SK-N-SH (cell line): ENCODE results near the gene MMP21. TPM values are rescaled to one million over a fixed set of nuclear protein-coding genes. Genes with fewer than 3 reads are reported as not detected.

Experiments
- CTCF ChIA-PET: fragments of 300-600, 350-600 bp; formaldehyde crosslinking; extraction: SDS; loops from one replicate; lab custom pipeline; 2021; lab: Yijun Ruan, JAX
- POLR2A ChIA-PET: fragments of 350-600 bp; sonication (Branson Sonifier 250); formaldehyde crosslinking; extraction: SDS; loops from one replicate; lab custom pipeline; 2020; ENCODE audit warnings: antibody characterized with exemption, inconsistent platforms; lab: Yijun Ruan, JAX
- DNase-seq: peaks from one replicate; pipeline ENCODE4 v3.0.0; 2012
- H2AFZ ChIP-seq: fragments of 200-600 bp; sonication (generic); 2 replicates; pipeline ENCODE4 v1.8.1; 2016; ENCODE audit warnings: antibody characterized with exemption, mild to moderate bottlenecking, low read depth
- H3F3A ChIP-seq: fragments of 200-600 bp; sonication (generic); replicated peaks from 2 replicates; pipeline ENCODE3; 2016; ENCODE audit warnings: antibody characterized with exemption, mild to moderate bottlenecking; ENCODE audit not compliant: insufficient read depth
- H3K27ac ChIP-seq, 2 experiments: fragments of 200-500 bp in 1 of 2; fragments of 200-600 bp in 1 of 2; sonication (Bioruptor generic) in 1 of 2; sonication (generic), shearing (Covaris generic) in 1 of 2; 2 replicates each; pipeline versions ENCODE4 v1.5.1 to v1.6.1; 2014 to 2016; ENCODE audit warnings: low read depth in 2 of 2, inconsistent platforms in 1 of 2, low read length in 1 of 2, mild to moderate bottlenecking in 1 of 2, mixed read lengths in 1 of 2
- H3K27me3 ChIP-seq: fragments of 200-600 bp; sonication (generic), shearing (Covaris generic); 2 replicates; pipeline ENCODE4 v1.6.1; 2016; ENCODE audit warnings: mixed run types; ENCODE audit not compliant: insufficient read depth
- H3K36me3 ChIP-seq, 2 experiments: fragments of 200-500 bp in 1 of 2; fragments of 200-600 bp in 1 of 2; sonication (Bioruptor generic) in 1 of 2; sonication (generic) in 1 of 2; replicated peaks in 1 of 2; 2 replicates each; pipeline versions ENCODE3 to v1.5.1; 2014 to 2016; ENCODE audit warnings: low read length in 1 of 2, mild to moderate bottlenecking in 1 of 2; ENCODE audit not compliant: insufficient read depth in 2 of 2, control insufficient read depth in 1 of 2
- H3K4me1 ChIP-seq, 2 experiments: fragments of 200-500 bp in 1 of 2; fragments of 200-600 bp in 1 of 2; sonication (Bioruptor generic) in 1 of 2; sonication (generic), shearing (Covaris generic) in 1 of 2; 2 replicates each; pipeline versions ENCODE4 v1.5.1 to v1.6.1; 2014 to 2016; ENCODE audit warnings: low read depth in 1 of 2, low read length in 1 of 2, mixed run types in 1 of 2; ENCODE audit not compliant: insufficient read depth in 2 of 2, control insufficient read depth in 1 of 2
- H3K4me2 ChIP-seq: fragments of 200-600 bp; sonication (generic), shearing (Covaris generic); 2 replicates; pipeline ENCODE4 v1.6.1; 2017; ENCODE audit warnings: mixed run types
- H3K4me3 ChIP-seq, 2 experiments: fragments of 200-500 bp in 1 of 2; fragments of 200-600 bp in 1 of 2; sonication (Bioruptor generic) in 1 of 2; sonication (generic), shearing (Covaris generic) in 1 of 2; 2 replicates each; pipeline versions ENCODE4 v1.5.1 to v1.8.1; 2014 to 2016; ENCODE audit warnings: low read depth in 2 of 2, inconsistent platforms in 1 of 2, low read length in 1 of 2, mild to moderate bottlenecking in 1 of 2, mixed read lengths in 1 of 2, moderate library complexity in 1 of 2
- H3K79me2 ChIP-seq: fragments of 200-600 bp; sonication (generic); 2 replicates; pipeline ENCODE4 v1.8.1; 2017; ENCODE audit warnings: mild to moderate bottlenecking; ENCODE audit not compliant: insufficient read depth
- H3K9ac ChIP-seq: fragments of 200-600 bp; sonication (generic); 2 replicates; pipeline ENCODE4 v1.6.1; 2017; ENCODE audit warnings: mixed run types
- H3K9me2 ChIP-seq: fragments of 200-600 bp; sonication (generic); 2 replicates; pipeline ENCODE4 v1.6.1; 2017; ENCODE audit warnings: mixed run types
- H3K9me3 ChIP-seq: fragments of 200-600 bp; sonication (generic); 2 replicates; pipeline ENCODE4 v1.6.1; 2017; ENCODE audit warnings: mixed run types, mild to moderate bottlenecking, moderate library complexity
- H4K20me1 ChIP-seq: fragments of 200-600 bp; sonication (generic); 2 replicates; pipeline ENCODE4 v1.6.1; 2017; ENCODE audit warnings: mild to moderate bottlenecking, mixed run types; ENCODE audit not compliant: insufficient read depth
- CTCF ChIP-seq: fragments of 200-600 bp; sonication (generic); IDR thresholded peaks from 2 replicates; pipeline ENCODE4 v1.6.1; 2017; ENCODE audit warnings: antibody characterized with exemption, mild to moderate bottlenecking, moderate library complexity
- EP300 ChIP-seq, 2 experiments: IDR thresholded peaks; 2 replicates each; pipeline versions ENCODE4 v1.4.0 to v1.6.1; 2012; ENCODE audit warnings: borderline replicate concordance in 1 of 2, low read depth in 1 of 2, low read length in 1 of 2
- EZH2phosphoT487 ChIP-seq: fragments of 200-600 bp; sonication (generic); IDR thresholded peaks from 2 replicates; pipeline ENCODE4 v1.6.1; 2017; ENCODE audit warnings: low read depth, mixed run types, mild to moderate bottlenecking, antibody characterized with exemption, moderate library complexity, borderline replicate concordance
- JUND ChIP-seq: IDR thresholded peaks from 2 replicates; pipeline ENCODE4 v1.4.0; 2012
- MAX ChIP-seq: IDR thresholded peaks from 2 replicates; pipeline ENCODE4 v1.4.0; 2012; ENCODE audit warnings: low read depth
- MEF2A ChIP-seq: IDR thresholded peaks from 2 replicates; pipeline ENCODE4 v1.4.0; 2012; ENCODE audit warnings: low read depth, borderline replicate concordance
- NRF1 ChIP-seq: IDR thresholded peaks from 2 replicates; pipeline ENCODE4 v1.6.1; 2012; ENCODE audit warnings: low read depth, mild to moderate bottlenecking, low read length
- REST ChIP-seq: IDR thresholded peaks from 2 replicates; pipeline ENCODE4 v1.6.1; 2012; ENCODE audit warnings: mild to moderate bottlenecking, low read depth, low read length, moderate library complexity
- SIN3A ChIP-seq: IDR thresholded peaks from 2 replicates; pipeline ENCODE4 v1.6.1; 2012; ENCODE audit warnings: low read depth, mild to moderate bottlenecking, low read length, moderate library complexity, borderline replicate concordance
- SMC3 ChIP-seq: IDR thresholded peaks from 2 replicates; pipeline ENCODE4 v1.6.1; 2012; ENCODE audit warnings: low read depth, low read length, improper control_type of control experiment
- TAF1 ChIP-seq: IDR thresholded peaks from 2 replicates; pipeline ENCODE4 v1.6.1; 2012; ENCODE audit warnings: low read depth, mild to moderate bottlenecking, low read length, moderate library complexity, borderline replicate concordance
- WGBS: methylation state at CpG from one replicate; pipeline ENCODE4 v1.1.6; 2017; ENCODE audit warnings: low lambda C conversion rate; 5-methylcytosine and 5-hydroxymethylcytosine counted together
- polyA plus RNA-seq, 3 experiments: library from polyadenylated mRNA; depleted of rRNA; stranded (reverse); fragments of >200 nt; gene quantifications; 2 replicates each; pipeline ENCODE4 v1.2.3, GENCODE V29; 2012

Gene MMP21
- polyA plus RNA-seq, 1 of the 3 experiments (the other 2 are of a cell fraction), result 0.02 TPM

- Histone ChIP-seq H3K79me2 (no peaks in the 10 kb centered on the region; the same call in 1 of the 2 replicates), H3K36me3 (peaks cover 75 to 89% of the 10 kb centered on the region in 2 experiments), H3F3A (no peaks in the 10 kb centered on the region), H3K4me1 (no peaks in the 10 kb centered on the region), H4K20me1 (no peaks in the 10 kb centered on the region), H2AFZ (no peak overlapping the region), H3K9me3 (no peaks in the 10 kb centered on the region), H3K4me2 (no peak overlapping the region), H3K4me3 (no peak overlapping the region), H3K9me2 (no peaks in the 10 kb centered on the region), H3K27ac (no peak overlapping the region), H3K27me3 (no peaks in the 10 kb centered on the region), H3K9ac (no peak overlapping the region)
- WGBS, result 83% methylated on average over 5 of the region's 5 CpGs
- DNase-seq, result no peak
- ChIA-PET POLR2A (interaction anchor here (0.6 kb wide), 1 partner anchor 897 kb away, joined by 5 read pairs; no protein-coding TSS in a partner anchor), CTCF (no interaction called here)
- TF ChIP-seq MEF2A, result no peak
- TF ChIP-seq NRF1, result no peak
- no peak for TF ChIP-seq EP300 (IDR thresholded peaks at IDR 0.05; ENCODE audit: borderline replicate concordance in 1 of 2, low read depth in 1 of 2, low read length in 1 of 2)
- TF ChIP-seq SMC3, result no peak
- TF ChIP-seq MAX, result no peak
- no peak for TF ChIP-seq SIN3A
- TF ChIP-seq JUND, result no peak
- TF ChIP-seq REST, result no peak
- TF ChIP-seq CTCF, result no peak
- TF ChIP-seq TAF1, result no peak
These were observed 19.4 kb downstream of the MMP21 start for GRCh38 chr10:125756196-125756595.

GRCh38 chr10:125747417-125747816, 28.2 kb downstream of the MMP21 start:
- WGBS, result 87% methylated on average over 5 of the region's 5 CpGs
- H3K4me2 ChIP-seq, result no peak overlapping the region
- no peak for TF ChIP-seq EZH2phosphoT487
- no peak overlapping the region for H3K27ac ChIP-seq
- no peaks in the 10 kb centered on the region for H3K27me3 ChIP-seq
- POLR2A ChIA-PET, result no interaction called here
- H3K9ac ChIP-seq, result no peak overlapping the region
- no peaks in the 10 kb centered on the region for H3F3A ChIP-seq
- DNase-seq, result no peak
- no peaks in the 10 kb centered on the region for H4K20me1 ChIP-seq
- H3K4me3 ChIP-seq, result no peak overlapping the region
- no peaks in the 10 kb centered on the region for H3K9me3 ChIP-seq
- CTCF ChIA-PET, result interaction anchor here (1.0 kb wide), 1 partner anchor 11 kb away, joined by 3 read pairs; no protein-coding TSS in a partner anchor
- no peak overlapping the region for H2AFZ ChIP-seq
- H3K79me2 ChIP-seq, result no peaks in the 10 kb centered on the region
- peaks cover 56 to 87% of the 10 kb centered on the region in 2 experiments for H3K36me3 ChIP-seq
- no peaks in the 10 kb centered on the region for H3K9me2 ChIP-seq
- H3K4me1 ChIP-seq, result no peaks in the 10 kb centered on the region
